B cell (primary cell): ENCODE results near the gene BLOC1S3.

Experiments
- CTCF ChIP-seq: fragments of 200-600 bp; IDR thresholded peaks from one replicate; pipeline ENCODE4 v1.8.0; 2022; ENCODE audit warnings: antibody characterized with exemption, mild to moderate bottlenecking
- EZH2 ChIP-seq: IDR thresholded peaks from 2 replicates; pipeline ENCODE4 v1.6.1; 2012; ENCODE audit warnings: borderline replicate concordance, low read depth, mild to moderate bottlenecking, moderate library complexity, low read length; ENCODE audit not compliant: insufficient read depth, poor library complexity, severe bottlenecking

GRCh38 chr19:45170146-45171106 lies 8.2 kb upstream of the BLOC1S3 start:
- TF ChIP-seq CTCF (no peak), EZH2 (no peak)
